ENCODE results near the gene PDE6G.
A peak's percentile ranks its signal among the peaks of the same experiment; 100 is the strongest.

The PDE6G gene

GRCh38 chr17:81662002-81662401, 5.7 kb upstream of the PDE6G start:
- DNase-seq (ENCODE audit: low spot score): no peak

GRCh38 chr17:81660441-81660840, 4.1 kb upstream of the PDE6G start:
- DNase-seq (ENCODE audit: low spot score): no peak

DNA sequence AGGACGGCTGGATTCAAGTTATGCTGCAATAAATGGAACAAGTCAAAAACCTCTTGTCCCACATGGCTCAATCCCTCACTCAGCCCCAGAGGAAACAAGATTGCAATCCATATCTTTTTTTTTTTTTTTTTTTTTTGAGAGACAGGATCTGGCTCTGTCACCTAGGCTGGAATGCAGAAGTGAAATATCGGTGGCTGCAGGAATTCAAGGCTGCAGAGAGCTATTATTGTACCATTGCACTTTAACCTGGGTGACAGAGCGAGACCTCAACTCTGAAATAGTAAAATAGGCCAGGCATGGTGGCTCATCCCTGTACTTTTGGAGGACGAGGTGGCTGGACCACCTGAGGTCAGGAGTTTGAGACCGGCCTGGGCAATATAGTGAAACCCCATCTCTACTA, 2.7 kb upstream of the PDE6G start:
- no peak for DNase-seq (ENCODE audit: low spot score)

DNA sequence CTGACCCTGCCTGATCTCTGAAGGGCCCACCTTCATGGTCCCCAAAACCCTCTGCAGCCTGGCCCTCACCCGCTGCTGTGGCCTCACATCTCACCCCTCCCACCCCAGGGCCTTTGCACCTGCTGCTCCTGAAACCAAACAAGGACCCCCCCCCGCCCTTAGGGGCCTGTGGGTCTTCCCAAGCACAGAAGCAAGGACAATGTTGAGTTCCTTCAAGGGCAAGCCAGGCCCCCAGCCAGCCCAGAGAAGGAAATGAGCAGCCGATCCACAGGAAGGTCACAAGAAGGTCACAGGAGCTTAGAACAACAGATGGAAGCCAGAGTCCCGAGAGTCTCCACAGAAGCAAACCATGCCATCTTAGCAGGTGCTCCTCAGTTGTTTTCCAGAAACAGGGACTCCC, 493 bp upstream of the PDE6G start:
- no peak for DNase-seq (ENCODE audit: low spot score)

DNA sequence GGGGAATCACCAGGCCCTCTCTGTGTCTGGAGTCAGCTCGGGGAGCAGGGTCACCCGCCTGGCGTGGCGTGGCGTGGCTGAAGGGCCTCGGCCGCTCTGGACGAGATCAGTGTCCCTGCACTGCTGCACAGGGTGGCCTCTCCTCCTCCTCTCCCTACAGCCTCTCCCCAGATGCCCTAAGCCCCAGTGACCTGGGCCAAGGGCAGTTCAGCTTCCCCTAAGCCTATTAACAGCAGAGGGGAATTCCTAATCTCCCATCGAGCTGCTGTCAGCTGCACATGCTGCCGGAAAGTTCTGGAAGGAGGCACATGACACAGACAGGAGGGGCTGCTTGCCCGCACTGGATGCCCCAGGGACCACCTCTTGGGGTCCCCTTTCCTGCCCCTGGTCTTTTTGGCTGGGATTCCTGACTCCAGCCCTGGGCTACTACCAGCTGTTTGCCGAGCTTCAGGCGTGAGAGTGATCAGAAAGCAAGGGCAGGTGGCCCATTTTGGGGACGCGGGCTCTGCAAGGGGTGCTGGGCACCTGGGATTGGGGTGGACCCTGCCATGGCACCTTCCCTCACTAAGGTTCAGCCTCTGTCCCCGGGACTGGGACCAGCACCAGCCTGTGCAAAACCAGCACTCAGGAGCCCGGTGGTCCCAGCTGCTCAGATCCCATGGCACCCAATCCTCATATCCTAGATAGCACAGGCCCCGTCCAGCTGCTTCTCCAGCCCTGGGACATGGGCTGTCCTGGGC, 794 bp downstream of the PDE6G start:
- no peak for DNase-seq (ENCODE audit: low spot score)

GRCh38 chr17:81652906-81653771, 3.2 kb downstream of the PDE6G start:
- DNase-seq (ENCODE audit: low spot score): no peak

DNA sequence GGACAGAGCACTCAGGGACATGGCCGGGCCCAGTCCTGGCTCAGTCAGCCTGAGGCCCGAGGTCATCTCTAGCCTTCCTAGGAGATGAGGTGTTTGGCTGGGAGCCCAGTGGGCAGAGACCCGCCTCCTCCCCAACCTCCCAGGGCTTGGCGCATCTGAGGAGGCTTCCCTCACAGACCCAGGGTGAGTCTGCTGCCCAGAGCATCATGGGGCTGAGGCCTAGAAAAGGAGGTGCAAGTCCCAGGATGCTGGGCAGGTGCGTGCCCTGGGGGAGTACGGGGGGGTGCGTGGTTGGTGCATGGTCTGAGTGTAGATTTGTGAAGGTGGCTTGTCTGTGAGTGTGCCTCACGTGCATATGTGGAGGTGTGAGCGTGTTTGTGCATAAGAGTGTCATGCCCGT, 4.7 kb downstream of the PDE6G start:
- no peak for DNase-seq (ENCODE audit: low spot score)

GRCh38 chr17:81650951-81651350, 5.4 kb downstream of the PDE6G start:
- DNase-seq (ENCODE audit: low spot score): no peak

GRCh38 chr17:81648707-81649085, 7.6 kb downstream of the PDE6G start:
- DNase-seq (ENCODE audit: low spot score): no peak

DNA sequence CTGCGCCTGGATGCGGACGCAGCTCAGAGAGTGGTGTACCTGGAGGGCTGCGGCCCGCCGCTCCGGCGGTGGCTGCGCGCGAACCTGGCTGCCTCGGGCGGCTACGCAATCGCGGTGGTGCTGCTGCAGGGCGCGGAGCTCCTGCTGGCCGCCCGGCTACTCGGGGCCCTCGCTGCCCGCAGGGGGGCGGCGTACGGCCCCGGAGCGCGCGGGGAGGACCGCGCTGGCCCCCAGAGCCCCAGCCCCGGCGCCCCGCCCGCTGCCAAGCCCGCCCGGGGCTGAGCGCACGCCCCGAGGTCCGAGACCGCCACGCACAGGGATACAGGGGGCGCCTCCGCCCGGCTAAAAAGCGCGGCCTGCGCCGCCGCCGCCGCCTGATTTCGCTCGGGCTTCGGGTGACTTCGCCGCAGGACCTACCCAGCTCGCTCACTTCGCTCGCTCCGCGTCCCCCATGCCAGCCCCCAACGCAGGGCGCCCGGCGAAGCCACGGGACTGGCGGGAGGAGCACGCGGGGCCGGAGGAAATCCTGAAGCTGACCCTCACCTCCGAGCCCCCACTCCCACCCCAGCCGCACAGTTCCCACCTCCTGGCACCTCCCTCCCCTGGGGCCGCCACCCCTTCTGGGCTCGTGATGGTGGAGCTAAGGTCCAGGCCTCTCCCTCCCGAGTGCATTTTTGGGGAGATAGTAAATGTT, 8.2 kb downstream of the PDE6G start:
- DNase-seq (ENCODE audit: low spot score): no peak

- no peak for DNase-seq (ENCODE audit: low spot score)
Measured at GRCh38 chr17:81647640-81648012, 8.7 kb downstream of the PDE6G start.

GRCh38 chr17:81646869-81647600, 9.3 kb downstream of the PDE6G start:
- no peak for DNase-seq (ENCODE audit: low spot score)

- DNase-seq (ENCODE audit: low spot score): no peak
Measured at GRCh38 chr17:81644976-81645952, 11.1 kb downstream of the PDE6G start.

DNA sequence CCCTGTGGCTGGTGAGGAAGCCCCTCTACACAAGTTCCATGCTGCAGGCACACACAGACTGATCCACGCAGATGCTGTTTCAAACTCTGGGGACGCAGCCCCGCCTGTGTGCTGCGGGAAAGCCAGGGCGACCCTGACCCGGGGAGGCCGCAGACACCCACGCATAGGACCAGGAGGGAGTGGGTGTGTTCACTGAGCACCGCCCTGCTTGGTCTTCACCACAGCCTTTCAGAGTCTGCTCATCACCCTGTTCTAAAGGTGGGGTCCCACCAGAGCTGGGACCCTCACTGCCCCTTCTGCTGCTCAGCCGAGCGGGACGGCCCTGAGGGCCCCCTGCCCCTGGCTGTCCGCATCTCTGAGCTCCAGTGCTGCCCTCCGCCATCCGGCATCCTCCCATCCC, 11.8 kb downstream of the PDE6G start:
- no peak for DNase-seq (ENCODE audit: low spot score)

DNA sequence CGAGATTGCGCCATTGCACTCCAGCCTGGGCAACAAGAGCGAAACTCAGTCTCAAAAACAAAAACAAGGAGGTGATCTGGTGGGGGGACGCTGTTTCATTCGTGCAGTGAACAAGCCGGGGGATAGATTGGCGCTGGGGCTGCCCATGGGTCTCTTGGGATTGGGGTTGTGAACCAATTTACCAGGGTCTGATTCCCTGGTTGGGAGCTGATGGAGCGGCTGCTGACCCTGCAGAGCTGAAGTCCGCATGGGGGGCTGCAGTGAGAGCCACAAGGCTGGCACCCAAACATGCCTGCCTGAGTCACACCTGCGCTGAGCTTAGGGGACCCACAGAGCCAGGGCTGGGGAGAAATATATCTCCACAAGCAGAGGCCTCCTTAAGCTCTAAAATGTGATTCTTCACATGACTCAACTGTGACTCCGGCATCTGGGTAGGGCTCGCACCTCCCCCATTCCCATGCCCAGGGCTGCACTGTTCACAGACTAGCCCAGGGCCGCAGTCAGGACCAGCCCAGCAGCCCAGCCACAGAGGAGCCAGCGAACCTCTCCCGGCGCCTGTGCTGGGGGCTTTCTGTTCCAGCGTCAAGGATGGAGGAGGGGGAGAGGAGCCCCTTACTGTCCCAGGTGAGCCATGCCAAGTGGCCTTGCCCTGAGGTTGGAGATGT, 14.4 kb downstream of the PDE6G start:
- no peak for DNase-seq (ENCODE audit: low spot score)

DNA sequence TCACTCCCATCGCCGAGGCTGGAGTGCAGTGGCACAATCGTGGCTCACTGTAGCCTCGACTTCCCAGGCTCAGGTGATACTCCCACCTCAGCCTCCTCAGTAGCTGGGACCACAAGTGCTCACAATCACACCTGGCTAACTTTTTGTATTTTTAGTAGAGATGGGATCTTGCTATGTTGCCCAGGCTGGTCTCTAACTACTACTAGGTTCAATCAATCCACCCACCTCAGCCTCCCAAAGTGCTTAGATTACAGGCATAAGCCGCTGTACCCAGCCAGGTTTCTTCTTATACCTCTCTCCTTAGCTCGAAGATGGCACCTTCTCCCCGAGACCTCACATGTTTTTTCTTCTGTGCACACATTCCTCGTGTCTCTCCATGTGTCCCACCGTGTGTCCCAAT, 16.3 kb downstream of the PDE6G start:
- DNase-seq (ENCODE audit: low spot score): no peak

DNA sequence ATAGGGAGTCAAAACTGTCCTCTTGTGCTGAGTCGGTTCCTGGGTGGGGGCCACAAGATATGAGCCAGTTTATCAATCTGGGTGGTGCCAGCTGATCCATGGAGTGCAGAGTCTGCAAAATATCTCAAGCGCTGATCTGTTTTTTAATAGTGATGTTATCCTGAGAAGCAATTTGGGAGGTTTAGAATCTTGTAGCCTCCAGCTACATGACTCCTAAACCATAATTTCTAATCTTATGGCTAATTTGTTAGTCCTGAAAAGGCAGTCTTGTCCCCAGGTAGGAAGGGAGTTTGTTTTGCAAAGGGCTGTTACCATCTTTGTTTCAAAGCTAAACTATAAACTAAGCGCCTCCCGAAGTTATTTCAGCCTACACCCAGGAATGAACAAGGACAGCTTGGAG, 17.7 kb downstream of the PDE6G start:
- DNase-seq (ENCODE audit: low spot score): no peak

GRCh38 chr17:81636505-81637288, 19.6 kb downstream of the PDE6G start, which contains the start of the genes NPLOC4 and TSPAN10:
NPLOC4 (minus strand) TSS chr17:81637112; CDS start chr17:81636930, 182 bp downstream.
TSPAN10 (plus strand) TSS chr17:81637196; CDS start chr17:81642413, 5,217 bp downstream.
- DNase-seq (ENCODE audit: low spot score): peak; percentile 92

DNA sequence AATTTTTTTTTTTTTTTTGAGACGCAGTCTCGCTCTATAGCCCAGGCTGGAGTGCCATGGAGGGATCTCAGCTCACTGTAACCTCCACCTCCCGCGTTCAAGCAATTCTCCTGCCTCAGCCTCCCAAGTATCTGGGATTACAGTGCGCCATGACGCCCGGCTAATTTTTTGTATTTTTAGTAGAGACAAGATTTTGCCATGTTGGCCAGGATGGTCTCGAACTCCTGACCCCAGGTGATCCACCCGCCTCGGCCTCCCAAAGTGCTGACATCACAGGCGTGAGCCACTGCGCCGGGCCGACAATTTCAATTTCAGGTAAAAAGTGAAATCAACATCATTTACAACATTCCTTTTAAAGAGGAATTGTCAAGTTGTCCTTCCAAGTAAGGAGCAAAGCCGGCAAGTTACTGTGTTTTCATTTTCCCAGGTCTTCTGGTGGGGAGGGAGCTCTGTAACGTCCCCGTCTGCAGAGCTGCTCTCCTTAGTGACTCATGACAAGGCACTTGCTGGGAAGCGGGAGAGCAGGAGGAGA, 20.3 kb downstream of the PDE6G start:
- no peak for DNase-seq (ENCODE audit: low spot score)
